Posterior cingulate gyrus (tissue), 11 donors: ENCODE data around the gene C6.

Source experiments
- DNase-seq, 10 donors: peaks; one replicate each; pipeline versions ENCODE4 v3.0.0 to v3.0.0-alpha.2; 2020 to 2021; ENCODE audit warnings: mixed read lengths in 3 of 10
- intact Hi-C: fragments of 100-400 bp; cut with DNase I; formaldehyde crosslinking; loops from one replicate; pipeline ENCODE4 v1.15.1; 2023

The C6 gene

DNA sequence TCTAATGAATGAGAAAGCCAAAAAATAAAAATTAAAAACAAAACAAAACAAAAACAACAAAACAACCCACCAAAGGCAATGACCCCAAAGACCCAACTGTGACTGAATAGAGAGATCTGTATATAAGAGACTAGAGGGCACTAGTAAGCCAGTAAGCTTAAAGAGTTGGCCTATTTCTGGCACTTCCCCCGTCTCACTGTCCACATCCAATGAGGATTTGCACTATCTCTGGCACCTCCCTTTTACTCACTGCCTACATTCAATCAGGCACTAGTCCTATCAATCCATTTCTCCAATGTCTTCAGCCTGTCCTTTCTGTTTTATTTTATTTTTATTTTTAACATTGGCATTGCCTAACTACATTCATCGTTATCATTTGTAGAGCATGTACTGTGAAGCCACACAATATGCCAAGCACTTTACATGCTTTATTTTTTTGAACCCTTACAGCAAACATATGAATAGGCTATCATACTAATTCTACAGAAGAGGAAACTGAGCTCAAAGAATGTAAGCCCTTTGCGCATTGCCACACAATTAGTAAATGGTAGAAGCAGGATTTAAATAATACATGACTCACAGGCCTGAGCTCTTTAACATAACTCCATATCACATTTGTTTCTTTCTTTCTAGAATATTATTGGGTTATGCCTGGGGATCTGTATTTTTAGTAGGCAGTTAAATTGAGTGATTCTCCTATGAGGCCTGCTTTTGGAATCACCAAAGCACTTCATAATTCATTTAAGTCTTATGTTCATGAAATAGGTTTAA is 70.0 kb downstream of the C6 start:
- intact Hi-C loops: no loop called here
- no peak for DNase-seq

DNA sequence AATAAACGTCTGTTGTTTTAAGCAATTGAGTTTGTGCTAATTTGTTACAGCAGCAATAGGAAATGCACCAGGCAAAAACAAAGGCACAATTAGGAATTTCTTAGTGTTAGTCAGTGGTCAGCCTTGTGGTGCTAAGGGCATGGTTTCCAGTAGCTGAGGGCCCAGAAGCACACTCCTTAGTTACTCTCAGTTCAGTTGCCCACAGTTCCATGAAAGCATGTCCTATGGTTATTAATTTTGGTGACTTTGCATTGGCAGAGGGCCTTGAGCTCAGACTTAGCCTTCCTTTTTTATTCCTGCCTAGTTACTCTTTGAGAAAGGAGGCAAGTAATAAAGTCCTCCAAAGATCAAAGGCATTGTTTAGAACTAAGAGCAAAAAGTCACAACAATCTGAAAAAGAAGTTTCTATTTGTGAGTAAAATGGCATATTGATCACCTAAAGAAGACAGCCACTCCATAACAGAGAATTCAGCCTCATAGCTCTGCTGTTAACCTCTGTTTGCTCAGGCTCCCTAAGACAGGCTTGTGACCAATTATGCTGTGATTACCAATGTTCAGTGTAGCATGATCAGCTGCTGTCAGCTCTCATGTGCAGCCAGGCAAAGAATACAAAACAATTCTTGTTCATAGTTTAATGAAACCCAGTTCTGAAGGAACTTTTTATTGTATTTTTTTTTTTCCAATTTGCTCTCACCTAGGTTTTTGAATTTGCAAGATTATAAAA is 85.2 kb downstream of the C6 start:
- DNase-seq: no peak
- intact Hi-C loops: no loop called here

DNA sequence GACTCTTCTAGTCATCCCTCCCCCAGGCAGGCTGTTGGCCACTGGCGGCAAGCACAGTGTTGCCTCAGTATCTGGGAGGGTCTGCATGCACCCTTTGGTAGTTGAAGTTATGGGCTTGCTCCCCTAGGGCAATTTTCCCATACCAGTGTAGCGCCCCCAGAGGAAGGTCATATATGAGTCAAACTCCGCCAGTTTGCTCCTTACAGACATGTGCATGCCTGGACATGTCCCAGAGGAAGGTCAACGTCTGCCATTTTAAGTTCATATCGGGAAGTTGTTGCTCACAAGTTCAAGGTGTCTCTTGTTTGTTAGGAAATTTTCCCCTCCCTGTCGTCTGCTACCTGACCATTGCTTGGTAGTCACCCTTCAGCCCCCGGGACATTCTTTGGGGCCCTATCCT is 90.9 kb downstream of the C6 start:
- no peak for DNase-seq
- intact Hi-C loops: no loop called here

DNA sequence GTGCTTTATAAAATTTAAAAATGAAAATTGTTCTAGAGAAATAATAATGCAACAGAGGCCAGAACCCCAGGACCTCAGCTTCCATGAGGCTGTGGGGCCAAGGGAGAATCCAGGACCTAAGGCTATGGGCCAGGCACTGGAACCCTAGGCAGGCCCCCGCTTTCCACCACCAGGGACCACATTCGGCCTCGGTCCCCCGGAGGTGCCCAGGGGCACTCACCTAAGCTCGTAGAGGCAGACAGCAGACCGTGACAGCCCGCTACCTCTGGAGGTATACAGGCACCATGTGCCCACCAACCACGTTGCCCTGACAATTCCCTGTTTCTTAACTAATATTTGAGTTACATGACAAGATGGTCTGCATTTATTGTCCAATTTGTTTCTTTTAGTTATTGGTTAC is 92.7 kb downstream of the C6 start:
- peak in 2 of 10 donors; percentile 41 to 53 for DNase-seq
- intact Hi-C loops: no loop called here

DNA sequence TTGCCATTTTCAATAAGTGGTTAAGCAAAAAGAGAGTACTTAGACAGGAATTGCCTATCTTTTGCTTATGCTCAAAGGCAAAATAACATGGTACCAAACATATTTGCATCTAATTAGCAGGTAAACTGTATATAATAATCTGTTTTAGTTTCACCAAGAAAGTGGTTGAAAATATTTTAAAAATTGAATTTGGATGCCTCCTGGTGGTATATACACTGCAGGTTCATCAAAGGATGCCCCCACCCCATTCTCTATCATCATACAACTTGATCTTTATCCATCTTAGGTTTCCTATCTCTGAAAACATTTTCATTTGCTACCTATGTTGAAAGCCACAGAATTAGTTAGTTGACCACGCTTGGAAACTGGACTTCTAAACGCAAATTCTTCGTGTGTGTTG is 95.2 kb downstream of the C6 start:
- no peak for DNase-seq
- intact Hi-C loops: no loop called here

DNA sequence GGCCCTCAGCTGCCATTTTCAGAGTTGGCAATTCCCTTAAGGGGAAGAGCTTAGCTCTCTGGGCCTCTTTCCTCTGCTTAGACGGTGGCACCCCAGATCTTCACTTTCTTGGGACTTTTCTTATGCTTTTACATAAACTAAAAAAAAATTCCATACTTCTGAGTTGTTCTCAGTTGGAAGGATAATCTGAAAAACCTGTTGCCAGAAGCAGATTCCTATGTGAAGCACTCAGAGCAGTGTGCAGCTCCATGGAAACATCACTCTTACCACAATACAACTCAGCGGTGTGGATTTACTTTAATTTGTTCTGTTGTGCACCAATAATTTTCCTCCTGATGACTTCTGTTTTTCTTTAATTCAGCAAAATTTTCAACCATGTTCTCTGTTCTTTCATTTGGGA is 98.1 kb downstream of the C6 start:
- intact Hi-C loops: no loop called here

DNA sequence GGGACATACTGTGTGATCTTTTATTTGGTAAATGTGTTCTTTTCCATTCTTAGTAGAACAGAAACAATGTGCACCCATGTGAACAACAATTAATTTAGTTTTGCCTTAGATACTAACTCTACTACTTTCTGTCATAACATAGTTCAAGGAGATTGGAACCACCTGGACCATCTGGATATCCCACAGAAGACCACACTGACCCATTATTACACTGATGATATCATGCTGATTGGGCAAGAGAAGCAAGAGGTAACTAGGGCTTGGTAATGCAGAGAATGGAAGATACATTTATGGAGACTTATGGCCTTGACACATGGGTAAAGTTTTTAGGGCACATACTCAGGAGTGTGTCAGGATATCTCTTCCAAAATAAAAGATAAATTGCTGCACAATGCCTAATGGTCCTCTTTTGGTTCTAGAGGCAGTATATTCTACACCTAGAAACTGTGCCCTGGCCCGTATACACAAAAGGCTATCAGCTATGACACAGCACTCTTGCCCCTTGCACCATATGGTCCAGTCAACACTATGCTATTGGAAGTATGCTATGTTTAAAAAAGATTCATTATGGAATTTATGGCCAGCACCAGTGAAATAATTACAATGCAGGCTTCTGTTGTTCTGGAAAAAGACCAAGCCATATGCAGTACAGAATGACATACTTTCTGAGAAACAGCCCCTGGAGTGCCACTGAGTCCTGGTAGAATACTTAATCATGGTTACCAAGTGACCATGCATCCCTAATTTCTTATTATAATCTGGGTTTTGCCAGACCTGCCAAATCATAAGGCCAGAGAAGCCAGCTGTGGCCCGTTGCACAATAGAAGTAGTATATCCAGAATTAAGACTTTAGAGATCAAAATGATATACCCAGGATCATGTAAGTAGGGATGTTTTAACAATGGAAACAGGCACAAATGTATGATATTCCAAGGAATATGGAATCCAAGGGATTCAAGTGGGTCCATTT is 100.6 kb downstream of the C6 start:
- intact Hi-C loops: no loop called here
- DNase-seq: no peak

More for the DNA sequence above, 98.1 kb downstream of the C6 start:
- DNase-seq: no peak

DNA sequence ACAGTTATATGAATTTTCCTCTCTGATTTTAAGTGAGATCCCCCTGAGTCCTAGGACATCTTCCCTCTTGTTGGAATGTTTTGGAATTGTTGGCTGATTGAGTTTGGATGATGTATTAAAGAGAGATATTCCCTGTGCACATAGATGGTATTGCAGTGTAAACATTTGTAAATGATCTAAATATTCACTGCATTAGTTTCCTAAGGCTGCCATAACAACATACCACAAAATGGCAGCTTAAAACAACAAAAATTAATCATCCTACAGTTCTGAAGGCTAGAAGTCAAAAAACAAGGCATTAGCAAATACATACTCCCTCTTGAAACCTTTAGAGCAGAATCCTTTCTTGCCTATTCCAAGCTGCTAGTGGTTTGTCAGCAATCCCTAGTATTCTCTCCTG is 104.1 kb downstream of the C6 start:
- no peak for DNase-seq
- intact Hi-C loops: no loop called here

DNA sequence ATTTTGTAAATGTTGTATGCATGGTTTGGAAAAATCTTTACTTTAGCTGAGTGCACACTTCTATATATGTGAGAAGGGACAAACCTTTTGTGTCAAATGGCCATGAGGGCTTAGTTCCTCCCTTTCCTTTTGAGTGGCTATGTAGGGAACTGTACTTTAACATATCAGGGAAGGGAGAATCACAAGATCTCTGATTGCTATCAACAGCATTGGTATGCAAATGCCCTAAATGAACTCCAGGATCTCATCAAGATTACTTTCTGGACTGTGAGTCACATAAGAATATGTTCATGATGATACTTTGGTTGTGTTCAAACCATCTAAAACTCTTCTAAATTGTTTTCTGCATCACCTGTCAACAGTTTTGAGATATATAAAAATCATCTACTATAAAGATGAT is 111.0 kb downstream of the C6 start:
- DNase-seq: no peak
- intact Hi-C loops: no loop called here

DNA sequence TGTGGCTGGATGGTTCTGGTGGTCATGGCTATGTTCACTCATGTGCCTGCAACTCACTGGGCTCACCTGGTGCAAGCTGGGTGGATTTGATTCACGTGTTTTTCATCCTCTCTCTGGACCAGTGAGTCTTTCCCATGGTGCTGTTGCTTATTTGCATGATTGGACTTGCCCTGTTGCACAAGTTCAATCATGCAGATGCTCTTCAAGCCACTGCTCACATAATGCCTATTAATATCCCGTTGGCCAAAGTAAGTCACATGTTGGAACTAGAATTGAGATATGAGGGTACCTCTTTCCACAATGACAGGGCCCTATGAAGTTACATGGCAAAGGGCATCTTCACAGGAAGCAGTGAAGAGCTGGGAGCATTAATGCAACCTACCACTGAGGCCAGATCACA is 115.7 kb downstream of the C6 start:
- intact Hi-C loops: no loop called here
- DNase-seq: no peak

DNA sequence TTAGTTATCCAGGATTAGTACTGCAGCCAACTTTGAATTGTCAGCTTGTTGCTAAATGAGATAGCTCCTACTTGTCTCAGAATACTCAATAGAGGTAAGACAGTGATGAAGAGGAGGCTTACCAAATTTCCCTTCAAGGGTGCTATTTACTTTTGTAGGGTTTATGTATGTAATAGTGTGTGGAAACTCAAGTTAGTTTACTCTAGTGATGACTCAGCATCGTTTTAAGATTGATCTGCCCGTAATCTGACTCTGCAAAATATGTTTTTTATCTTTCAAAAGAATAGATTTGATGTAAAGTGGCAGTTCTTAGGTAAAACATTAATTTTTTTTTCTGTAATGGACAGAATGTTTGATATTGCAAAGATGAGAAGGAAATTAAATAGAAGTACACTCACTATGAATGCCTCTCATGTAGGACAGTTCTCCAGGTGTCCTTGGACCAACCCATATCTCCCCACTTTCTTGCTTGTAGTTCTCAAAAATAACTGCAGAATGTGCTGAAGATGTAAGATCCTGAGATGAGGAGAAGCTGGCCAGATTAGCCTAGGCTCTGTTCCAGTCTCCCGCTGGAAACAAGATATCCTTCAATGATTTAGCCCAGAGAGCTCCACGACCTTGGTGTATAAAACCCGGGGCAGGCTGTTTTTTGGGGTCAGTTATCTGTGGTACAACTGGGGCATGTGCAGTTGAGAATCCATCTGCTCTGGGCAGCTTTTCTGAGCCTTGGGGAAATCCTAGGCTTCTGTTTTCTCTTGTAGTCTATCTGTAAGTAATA is 117.8 kb downstream of the C6 start:
- intact Hi-C loops: no loop called here
- DNase-seq: no peak

DNA sequence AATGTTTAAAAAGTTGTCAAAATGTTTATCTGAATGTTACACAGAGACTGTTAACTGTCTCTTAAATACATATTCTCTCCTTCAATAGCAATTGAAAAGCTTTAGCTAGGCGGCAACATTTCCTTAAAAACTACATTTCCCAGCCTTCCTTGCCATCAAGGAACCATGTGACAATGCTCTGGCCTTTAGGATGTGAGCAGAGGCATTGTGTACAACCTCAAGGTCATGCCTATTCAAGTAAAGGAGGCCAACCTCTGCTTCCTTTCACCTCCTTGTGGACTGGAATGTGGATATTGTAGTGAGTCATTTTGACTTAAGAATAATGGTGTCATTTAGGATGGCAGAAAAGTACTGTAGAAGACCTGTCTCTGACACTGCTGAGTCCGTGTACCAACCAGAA is 118.5 kb downstream of the C6 start:
- intact Hi-C loops: no loop called here
- DNase-seq: no peak

DNA sequence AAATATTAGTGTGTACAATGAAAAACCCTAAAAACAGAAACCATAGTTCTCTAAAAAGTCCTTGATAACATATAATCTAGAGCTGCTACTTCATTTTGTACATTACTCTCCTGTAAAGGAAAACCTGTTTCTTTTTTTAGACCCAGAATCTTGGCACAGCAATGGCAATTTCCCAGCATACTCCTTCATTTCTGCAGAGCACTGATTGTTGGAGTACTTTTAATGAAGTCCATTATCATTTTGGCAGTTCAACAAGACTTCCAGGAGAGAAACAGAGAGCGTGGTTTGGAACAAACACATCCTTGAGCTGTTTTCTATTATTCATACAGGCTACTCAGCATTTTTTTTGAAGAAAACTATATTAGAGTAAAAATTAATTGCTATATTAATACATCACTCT is 119.5 kb downstream of the C6 start:
- DNase-seq: no peak
- intact Hi-C loops: no loop called here
